Sigmoid colon (tissue), 7 donors: ENCODE measurements around the gene IDI1. TPM values are rescaled to one million over a fixed set of nuclear protein-coding genes. Genes with fewer than 3 reads are reported as not detected.

Experiments used
- DNase-seq: peaks from one replicate; pipeline ENCODE4 v3.0.0-alpha.2; 2019
- H3K27ac ChIP-seq, 4 donors: fragments of 200-600 bp; sonication (generic); one replicate each; pipeline ENCODE4 v1.5.1; 2016 to 2019; ENCODE audit warnings: mild to moderate bottlenecking in 1 of 4
- H3K27me3 ChIP-seq, 3 donors: fragments of 200-600 bp; sonication (generic); one replicate each; pipeline ENCODE4 v1.5.1; 2019; ENCODE audit warnings: mild to moderate bottlenecking in 1 of 3
- H3K36me3 ChIP-seq, 4 donors: fragments of 200-600 bp; sonication (generic); one replicate each; pipeline ENCODE4 v1.5.1; 2016 to 2019
- H3K4me1 ChIP-seq, 4 donors: fragments of 200-600 bp; sonication (generic); one replicate each; pipeline ENCODE4 v1.5.1; 2017 to 2019
- H3K4me3 ChIP-seq, 4 donors: fragments of 200-600 bp; sonication (generic); one replicate each; pipeline ENCODE4 v1.5.1; 2017 to 2019; ENCODE audit warnings: mild to moderate bottlenecking in 2 of 4, moderate library complexity in 1 of 4
- H3K9me3 ChIP-seq, 4 donors: fragments of 200-600 bp in 3 of 4; sonication (generic) in 3 of 4; one replicate each; pipeline versions ENCODE4 v1.5.1 to v1.6.1; 2013 to 2019
- EP300 ChIP-seq, 4 donors: sonication (generic); formaldehyde crosslinking; IDR thresholded peaks; one replicate each; pipeline ENCODE4 v1.6.1; 2017; ENCODE audit warnings: antibody characterized with exemption in 4 of 4
- POLR2A ChIP-seq, 2 donors: fragments of 450-650 bp; IDR thresholded peaks; one replicate each; pipeline ENCODE4 v1.6.1; 2016; ENCODE audit warnings: antibody characterized with exemption in 2 of 2, mild to moderate bottlenecking in 2 of 2, moderate library complexity in 2 of 2
- POLR2AphosphoS5 ChIP-seq, 4 donors: sonication (generic); formaldehyde crosslinking; IDR thresholded peaks; one replicate each; pipeline ENCODE4 v1.6.1; 2017; ENCODE audit warnings: antibody characterized with exemption in 4 of 4
- WGBS, 2 donors: extraction: QIAGEN DNeasy Blood & Tissue Kit; methylation state at CpG; one replicate each; pipeline ENCODE4 v1.1.7; 2013; 5-methylcytosine and 5-hydroxymethylcytosine counted together
- intact Hi-C: fragments of 100-400 bp; cut with DNase I; formaldehyde crosslinking; loops from one replicate; pipeline ENCODE4 v1.15.1; 2023
- polyA plus RNA-seq, 3 donors: library from polyadenylated mRNA; stranded (reverse); fragments of 200-250 nt; gene quantifications; one replicate each; pipeline ENCODE4 v1.2.3, GENCODE V29; 2013
- total RNA-seq, 4 donors: library from RNA; depleted of rRNA; stranded (reverse); fragments of >200 nt; gene quantifications; one replicate each; pipeline ENCODE4 v1.1.0, GENCODE V29; 2016
- TF ChIP-seq, protein P1 (sequence below), 4 experiments: fragments of 450-650 bp in 3 of 4; fragments of 200-600 bp in 1 of 4; IDR thresholded peaks; one replicate each; pipeline ENCODE4 v1.5.1; 2016 to 2019; ENCODE audit warnings: antibody characterized with exemption in 4 of 4, mild to moderate bottlenecking in 3 of 4, moderate library complexity in 2 of 4
- donor health status: healthy with polysubstance abuse.
- donor health status: Bipolar disorder and iron deficiency.
- donor health status: healthy.

The IDI1 gene
- total and polyA plus RNA-seq, 7 donors, result 22.4 to 223 (median 35.8) TPM

DNA sequence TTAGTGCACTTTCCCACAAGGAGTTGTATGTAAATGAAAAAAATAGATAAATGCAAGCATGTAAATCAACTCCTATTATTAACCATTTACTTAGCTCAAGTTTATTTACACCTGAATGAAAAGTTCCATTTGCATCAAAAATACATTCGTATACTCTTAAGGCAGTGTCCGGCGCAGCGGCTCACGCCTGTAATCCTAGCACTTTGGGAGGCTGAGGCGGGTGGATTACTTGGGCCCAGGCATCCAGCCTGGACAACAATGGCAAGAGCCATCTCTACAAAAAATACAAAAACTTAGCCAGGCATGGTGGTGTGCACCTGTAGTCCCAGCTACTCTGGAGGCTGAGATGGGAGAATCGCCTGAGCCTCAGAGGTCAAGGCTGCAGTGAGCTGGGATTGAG, 19.1 kb downstream of the IDI1 start:
- no peak for TF ChIP-seq POLR2A (IDR thresholded peaks at IDR 0.05)
- TF ChIP-seq POLR2AphosphoS5 (IDR thresholded peaks at IDR 0.05), result no peak
- TF ChIP-seq EP300 (IDR thresholded peaks at IDR 0.05), result no peak
- TF ChIP-seq, protein P1, sequence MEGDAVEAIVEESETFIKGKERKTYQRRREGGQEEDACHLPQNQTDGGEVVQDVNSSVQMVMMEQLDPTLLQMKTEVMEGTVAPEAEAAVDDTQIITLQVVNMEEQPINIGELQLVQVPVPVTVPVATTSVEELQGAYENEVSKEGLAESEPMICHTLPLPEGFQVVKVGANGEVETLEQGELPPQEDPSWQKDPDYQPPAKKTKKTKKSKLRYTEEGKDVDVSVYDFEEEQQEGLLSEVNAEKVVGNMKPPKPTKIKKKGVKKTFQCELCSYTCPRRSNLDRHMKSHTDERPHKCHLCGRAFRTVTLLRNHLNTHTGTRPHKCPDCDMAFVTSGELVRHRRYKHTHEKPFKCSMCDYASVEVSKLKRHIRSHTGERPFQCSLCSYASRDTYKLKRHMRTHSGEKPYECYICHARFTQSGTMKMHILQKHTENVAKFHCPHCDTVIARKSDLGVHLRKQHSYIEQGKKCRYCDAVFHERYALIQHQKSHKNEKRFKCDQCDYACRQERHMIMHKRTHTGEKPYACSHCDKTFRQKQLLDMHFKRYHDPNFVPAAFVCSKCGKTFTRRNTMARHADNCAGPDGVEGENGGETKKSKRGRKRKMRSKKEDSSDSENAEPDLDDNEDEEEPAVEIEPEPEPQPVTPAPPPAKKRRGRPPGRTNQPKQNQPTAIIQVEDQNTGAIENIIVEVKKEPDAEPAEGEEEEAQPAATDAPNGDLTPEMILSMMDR (IDR thresholded peaks at IDR 0.05), result no peak

DNA sequence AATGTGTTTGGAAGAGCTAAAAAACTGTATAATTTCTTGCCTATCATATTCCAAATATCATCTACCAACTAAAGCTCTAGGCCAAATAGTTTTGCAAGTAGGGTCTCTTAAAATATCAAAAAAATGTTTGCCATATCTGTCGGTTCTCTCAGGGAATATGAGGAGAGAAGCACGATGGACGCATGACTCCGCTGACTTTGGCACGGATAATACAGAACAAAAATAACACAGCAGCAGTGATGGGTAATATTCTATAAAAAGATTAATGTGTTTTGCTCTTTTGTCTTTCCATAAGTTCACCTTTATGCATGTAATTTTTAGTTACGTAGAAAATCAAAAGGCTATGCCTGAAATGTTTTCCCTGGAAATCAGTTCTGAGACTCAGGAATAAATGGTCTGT, 22.3 kb downstream of the IDI1 start:
- H3K4me1 ChIP-seq, result no peaks in the 10 kb centered on the region
- no peaks in the 10 kb centered on the region for H3K36me3 ChIP-seq
- no peak for DNase-seq
- intact Hi-C loops, result no loop called here
- no peaks in the 10 kb centered on the region for H3K9me3 ChIP-seq
- H3K27me3 ChIP-seq, result no peaks in the 10 kb centered on the region
- TF ChIP-seq, protein P1 (IDR thresholded peaks at IDR 0.05), result no peak
- TF ChIP-seq EP300 (IDR thresholded peaks at IDR 0.05) (no peak), POLR2AphosphoS5 (IDR thresholded peaks at IDR 0.05) (no peak), POLR2A (IDR thresholded peaks at IDR 0.05) (no peak)
- H3K4me3 ChIP-seq, result no peak overlapping the region
- 97 to 99% methylated on average over 6 of the region's 6 CpGs for WGBS, 2 donors
- no peak overlapping the region for H3K27ac ChIP-seq

More for the DNA sequence above, 19.1 kb downstream of the IDI1 start:
- intact Hi-C loops, result no loop called here
- Histone ChIP-seq H3K4me3 (no peak overlapping the region), H3K27ac (no peak overlapping the region), H3K27me3 (no peaks in the 10 kb centered on the region), H3K4me1 (no peaks in the 10 kb centered on the region), H3K36me3 (no peaks in the 10 kb centered on the region), H3K9me3 (no peaks in the 10 kb centered on the region)
- 96 to 97% methylated on average over 7 of the region's 7 CpGs for WGBS, 2 donors
- no peak for DNase-seq

DNA sequence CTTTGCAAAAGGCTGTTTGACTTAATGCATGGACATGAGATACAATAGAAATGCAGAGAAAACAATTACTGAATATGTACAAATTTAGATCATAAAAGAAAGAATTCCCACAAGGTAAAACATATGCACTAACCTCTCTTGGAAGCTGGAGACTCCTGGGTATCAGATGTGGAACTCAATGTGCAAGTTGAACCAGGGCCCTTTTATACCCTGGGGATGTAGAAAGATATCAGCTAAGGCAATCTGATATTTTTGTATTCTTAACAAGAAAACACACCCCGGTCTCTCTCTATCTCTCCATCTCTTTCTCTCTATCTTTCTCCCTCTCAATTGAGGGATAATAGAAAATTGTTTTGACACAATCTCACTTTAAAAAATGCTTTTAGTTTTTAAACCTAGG, 23.2 kb downstream of the IDI1 start, which contains the start of gene IDI2:
TSS of gene IDI2 (minus strand) at position 177 of the 400 bp plus-strand sequence. CDS start 1,136 bp downstream, outside the sequence.
- H3K27me3 ChIP-seq, result no peaks in the 10 kb centered on the region
- H3K4me3 ChIP-seq, result no peak within 1 kb of the TSS
- no peaks in the 10 kb centered on the region for H3K36me3 ChIP-seq
- WGBS, 2 donors, result 92 to 98% methylated on average over 1 of the region's 1 CpG
- TF ChIP-seq POLR2A (IDR thresholded peaks at IDR 0.05) (no peak), POLR2AphosphoS5 (IDR thresholded peaks at IDR 0.05) (no peak), EP300 (IDR thresholded peaks at IDR 0.05) (no peak)
- TF ChIP-seq, protein P1 (IDR thresholded peaks at IDR 0.05), result no peak
- no peak for DNase-seq
- no peaks in the 10 kb centered on the region for H3K9me3 ChIP-seq
- H3K27ac ChIP-seq, result no peak within 1 kb of the TSS
- intact Hi-C loops, result no loop called here
- no peaks in the 10 kb centered on the region for H3K4me1 ChIP-seq

- WGBS, 2 donors, result 95 to 97% methylated on average over 12 of the region's 12 CpGs
- intact Hi-C loops, result no loop called here
- Histone ChIP-seq H3K27ac (no peak overlapping the region), H3K27me3 (no peaks in the 10 kb centered on the region), H3K4me3 (no peak overlapping the region), H3K36me3 (peaks cover 0 to 5% (median 0%) of the 10 kb centered on the region in 4 donors), H3K4me1 (no peaks in the 10 kb centered on the region), H3K9me3 (no peaks in the 10 kb centered on the region)
- TF ChIP-seq, protein P1 (IDR thresholded peaks at IDR 0.05), result no peak
- no peak for TF ChIP-seq POLR2AphosphoS5 (IDR thresholded peaks at IDR 0.05)
- TF ChIP-seq POLR2A (IDR thresholded peaks at IDR 0.05), result no peak
- TF ChIP-seq EP300 (IDR thresholded peaks at IDR 0.05), result no peak
- DNase-seq, result no peak
Measured at GRCh38 chr10:1024103-1024502, 24.8 kb downstream of the IDI1 start.

GRCh38 chr10:1022413-1022812, 26.5 kb downstream of the IDI1 start:
- Histone ChIP-seq H3K27ac (no peak overlapping the region), H3K36me3 (peaks cover 7 to 19% (median 7%) of the 10 kb centered on the region in 4 donors), H3K4me3 (no peak overlapping the region), H3K27me3 (no peaks in the 10 kb centered on the region), H3K4me1 (no peaks in the 10 kb centered on the region), H3K9me3 (no peaks in the 10 kb centered on the region)
- TF ChIP-seq POLR2A (IDR thresholded peaks at IDR 0.05) (no peak), EP300 (IDR thresholded peaks at IDR 0.05) (no peak), POLR2AphosphoS5 (IDR thresholded peaks at IDR 0.05) (no peak)
- TF ChIP-seq, protein P1 (IDR thresholded peaks at IDR 0.05), result no peak
- intact Hi-C loops, result no loop called here
- no peak for DNase-seq
- 89 to 91% methylated on average over 12 of the region's 12 CpGs for WGBS, 2 donors
